SW480 (cell line): ENCODE measurements around the gene DYNC2H1.

Experiments used
- DNase-seq: peaks from one replicate; pipeline ENCODE4 v3.0.0-alpha.2; 2016; ENCODE audit warnings: low spot score

Gene DYNC2H1

GRCh38 chr11:103108933-103109817 lies at the start of gene DYNC2H1:
TSS of gene DYNC2H1 (plus strand) at chr11:103109426. CDS start at chr11:103109575, 149 bp downstream.
- DNase-seq = peak; percentile 85

GRCh38 chr11:103061656-103062055 lies 47.6 kb upstream of the DYNC2H1 start:
- DNase-seq = no peak

- no peak for DNase-seq
Observed at GRCh38 chr11:103067118-103067517, 42.1 kb upstream of the DYNC2H1 start.

GRCh38 chr11:103069367-103069766 lies 39.9 kb upstream of the DYNC2H1 start:
- no peak for DNase-seq

GRCh38 chr11:103070142-103070541 lies 39.1 kb upstream of the DYNC2H1 start:
- DNase-seq = no peak

GRCh38 chr11:103071008-103071407 lies 38.2 kb upstream of the DYNC2H1 start:
- DNase-seq = no peak

- no peak for DNase-seq
Observed at GRCh38 chr11:103076361-103076760, 32.9 kb upstream of the DYNC2H1 start.

- DNase-seq = no peak
Observed at GRCh38 chr11:103077554-103077953, 31.7 kb upstream of the DYNC2H1 start.

- DNase-seq = no peak
Observed at GRCh38 chr11:103078710-103079109, 30.5 kb upstream of the DYNC2H1 start.

- no peak for DNase-seq
Observed at GRCh38 chr11:103079833-103080232, 29.4 kb upstream of the DYNC2H1 start.

GRCh38 chr11:103085758-103086365 lies 23.4 kb upstream of the DYNC2H1 start:
- DNase-seq = no peak

- DNase-seq = no peak
Observed at GRCh38 chr11:103086461-103086860, 22.8 kb upstream of the DYNC2H1 start.

- DNase-seq = peak; percentile 70
Observed at GRCh38 chr11:103091064-103091800, 18.0 kb upstream of the DYNC2H1 start.

GRCh38 chr11:103091801-103092524 lies 17.3 kb upstream of the DYNC2H1 start, which contains the start of gene DCUN1D5:
TSS of gene DCUN1D5 (minus strand) at chr11:103092160. CDS start at chr11:103091872, 288 bp downstream.
- peak; percentile 95 for DNase-seq

GRCh38 chr11:103097279-103097678 lies 11.9 kb upstream of the DYNC2H1 start:
- no peak for DNase-seq

GRCh38 chr11:103109818-103110388 lies 677 bp downstream of the DYNC2H1 start:
- no peak for DNase-seq

GRCh38 chr11:103110391-103110790 lies 1.2 kb downstream of the DYNC2H1 start:
- no peak for DNase-seq

GRCh38 chr11:103111400-103111799 lies 2.2 kb downstream of the DYNC2H1 start:
- no peak for DNase-seq

GRCh38 chr11:103112364-103112763 lies 3.1 kb downstream of the DYNC2H1 start:
- DNase-seq = no peak

- DNase-seq = no peak
Observed at GRCh38 chr11:103114836-103115235, 5.6 kb downstream of the DYNC2H1 start.

- no peak for DNase-seq
Observed at GRCh38 chr11:103125462-103125861, 16.2 kb downstream of the DYNC2H1 start.
